HEK293 (cell line): ENCODE data around the gene ADAD1.

Source experiments
- CTCF ChIA-PET: fragments of 350-600 bp; formaldehyde crosslinking; extraction: SDS; loops from one replicate; lab custom pipeline; 2021; ENCODE audit warnings: antibody characterized with exemption; lab: Yijun Ruan, JAX
- POLR2A ChIA-PET: fragments of 300-600 bp; formaldehyde crosslinking; extraction: SDS; loops from one replicate; lab custom pipeline; 2020; ENCODE audit warnings: antibody characterized with exemption, inconsistent platforms; lab: Yijun Ruan, JAX
- H3K27ac ChIP-seq: fragments of 200-500 bp; sonication (Bioruptor generic); 2 replicates; pipeline ENCODE4 v1.5.1; 2014; ENCODE audit warnings: low read depth, low read length, control low read depth, inconsistent platforms; ENCODE audit errors: extremely low read depth
- H3K36me3 ChIP-seq, 2 experiments: fragments of 200-500 bp in 1 of 2; sonication (Bioruptor generic) in 1 of 2; 1 replicate in 1 of 2; 2 replicates in 1 of 2; pipeline ENCODE4 v1.5.1; 2014 to 2017; ENCODE audit warnings: inconsistent platforms in 2 of 2, low read length in 2 of 2; ENCODE audit not compliant: control insufficient read depth in 2 of 2, insufficient read depth in 1 of 2
- H3K4me1 ChIP-seq: fragments of 200-500 bp; sonication (Bioruptor generic); 2 replicates; pipeline ENCODE4 v1.5.1; 2014; ENCODE audit warnings: mild to moderate bottlenecking, low read length, inconsistent platforms; ENCODE audit not compliant: control insufficient read depth, insufficient read depth
- H3K4me3 ChIP-seq: 2 replicates; pipeline ENCODE4 v1.5.1; 2011; ENCODE audit warnings: low read depth, mild to moderate bottlenecking, control low read depth, low read length, moderate library complexity
- H3K9me3 ChIP-seq: fragments of 200-500 bp; sonication (Bioruptor generic); 2 replicates; pipeline ENCODE4 v1.5.1; 2014; ENCODE audit warnings: low read depth, low read length, inconsistent platforms; ENCODE audit not compliant: control insufficient read depth, insufficient read depth
- BCL11A ChIP-seq: fragments of 450-650 bp; formaldehyde crosslinking; IDR thresholded peaks from 2 replicates; pipeline ENCODE4 v1.5.1; 2016; ENCODE audit warnings: low read depth, missing biosample characterization, missing genetic modification characterization
- BCL11B ChIP-seq: fragments of 450-650 bp; formaldehyde crosslinking; IDR thresholded peaks from 2 replicates; pipeline ENCODE4 v1.5.1; 2016; ENCODE audit warnings: low read depth, missing biosample characterization, missing genetic modification characterization
- MZF1 ChIP-seq: fragments of 450-650 bp; formaldehyde crosslinking; IDR thresholded peaks from 2 replicates; pipeline ENCODE4 v1.5.1; 2017; ENCODE audit warnings: missing biosample characterization, missing genetic modification characterization, borderline replicate concordance
- SCRT2 ChIP-seq: fragments of 450-650 bp; formaldehyde crosslinking; IDR thresholded peaks from 2 replicates; pipeline ENCODE4 v1.5.1; 2016; ENCODE audit warnings: missing biosample characterization, missing genetic modification characterization
- SP2 ChIP-seq: fragments of 450-650 bp; formaldehyde crosslinking; IDR thresholded peaks from 2 replicates; pipeline ENCODE4 v1.5.1; 2016; ENCODE audit warnings: missing biosample characterization, missing genetic modification characterization
- ZBTB1 ChIP-seq: fragments of 450-650 bp; formaldehyde crosslinking; IDR thresholded peaks from 2 replicates; pipeline ENCODE4 v1.5.1; 2016; ENCODE audit warnings: missing biosample characterization, missing genetic modification characterization
- ZBTB17 ChIP-seq: fragments of 450-650 bp; formaldehyde crosslinking; IDR thresholded peaks from 2 replicates; pipeline ENCODE4 v1.5.1; 2016; ENCODE audit warnings: missing biosample characterization, missing genetic modification characterization
- ZFHX2 ChIP-seq: fragments of 450-650 bp; formaldehyde crosslinking; conservative IDR thresholded peaks from 2 replicates; pipeline ENCODE4 v1.5.1; 2016; ENCODE audit warnings: missing biosample characterization, missing genetic modification characterization
- ZNF132 ChIP-seq: fragments of 450-650 bp; formaldehyde crosslinking; IDR thresholded peaks from 2 replicates; pipeline ENCODE4 v1.5.1; 2017; ENCODE audit warnings: missing biosample characterization, missing genetic modification characterization, borderline replicate concordance
- ZNF140 ChIP-seq: fragments of 450-650 bp; formaldehyde crosslinking; IDR thresholded peaks from 2 replicates; pipeline ENCODE4 v1.5.1; 2016; ENCODE audit warnings: missing biosample characterization, missing genetic modification characterization
- ZNF146 ChIP-seq: fragments of 450-650 bp; formaldehyde crosslinking; IDR thresholded peaks from 2 replicates; pipeline ENCODE4 v1.5.1; 2016; ENCODE audit warnings: missing biosample characterization, missing genetic modification characterization
- ZNF175 ChIP-seq: fragments of 450-650 bp; formaldehyde crosslinking; IDR thresholded peaks from 2 replicates; pipeline ENCODE4 v1.5.1; 2016; ENCODE audit warnings: missing biosample characterization, missing genetic modification characterization
- ZNF2 ChIP-seq: fragments of 450-650 bp; formaldehyde crosslinking; IDR thresholded peaks from 2 replicates; pipeline ENCODE4 v1.5.1; 2016; ENCODE audit warnings: missing biosample characterization, missing genetic modification characterization
- ZNF221 ChIP-seq: fragments of 450-650 bp; formaldehyde crosslinking; IDR thresholded peaks from 2 replicates; pipeline ENCODE4 v1.5.1; 2017; ENCODE audit warnings: missing biosample characterization, missing genetic modification characterization, borderline replicate concordance
- ZNF274 ChIP-seq, 2 experiments: fragments of 200-500 bp in 1 of 2; fragments of 450-650 bp in 1 of 2; sonication (Bioruptor generic) in 1 of 2; formaldehyde crosslinking in 1 of 2; IDR thresholded peaks; 2 replicates each; pipeline versions ENCODE4 v1.5.1 to v1.6.1; 2014 to 2016; ENCODE audit warnings: borderline replicate concordance in 1 of 2, inconsistent platforms in 1 of 2, low read length in 1 of 2, missing biosample characterization in 1 of 2, missing genetic modification characterization in 1 of 2
- ZNF48 ChIP-seq: fragments of 450-650 bp; formaldehyde crosslinking; IDR thresholded peaks from 2 replicates; pipeline ENCODE4 v1.5.1; 2016; ENCODE audit warnings: missing biosample characterization, missing genetic modification characterization
- ZNF501 ChIP-seq: fragments of 450-650 bp; formaldehyde crosslinking; IDR thresholded peaks from 2 replicates; pipeline ENCODE4 v1.5.1; 2016; ENCODE audit warnings: missing biosample characterization, missing genetic modification characterization
- ZNF510 ChIP-seq: fragments of 450-650 bp; formaldehyde crosslinking; IDR thresholded peaks from 2 replicates; pipeline ENCODE4 v1.5.1; 2018; ENCODE audit warnings: mild to moderate bottlenecking, missing genetic modification characterization, missing biosample characterization; ENCODE audit not compliant: insufficient replicate concordance
- ZNF529 ChIP-seq: fragments of 450-650 bp; formaldehyde crosslinking; IDR thresholded peaks from 2 replicates; pipeline ENCODE4 v1.5.1; 2017; ENCODE audit warnings: missing genetic modification characterization, missing biosample characterization; ENCODE audit not compliant: insufficient replicate concordance
- ZNF701 ChIP-seq: fragments of 450-650 bp; formaldehyde crosslinking; IDR thresholded peaks from 2 replicates; pipeline ENCODE4 v1.5.1; 2016; ENCODE audit warnings: missing biosample characterization, missing genetic modification characterization
- ZNF704 ChIP-seq: fragments of 450-650 bp; formaldehyde crosslinking; IDR thresholded peaks from 2 replicates; pipeline ENCODE4 v1.5.1; 2016; ENCODE audit warnings: missing biosample characterization, missing genetic modification characterization
- ZNF76 ChIP-seq: fragments of 450-650 bp; formaldehyde crosslinking; IDR thresholded peaks from 2 replicates; pipeline ENCODE4; 2016; ENCODE audit warnings: low read depth, missing biosample characterization, missing genetic modification characterization, borderline replicate concordance
- ZXDB ChIP-seq: fragments of 450-650 bp; formaldehyde crosslinking; IDR thresholded peaks from 2 replicates; pipeline ENCODE4 v1.5.1; 2016; ENCODE audit warnings: missing biosample characterization, missing genetic modification characterization
- TF ChIP-seq, protein P1 (sequence below): fragments of 450-650 bp; formaldehyde crosslinking; IDR thresholded peaks from 2 replicates; pipeline ENCODE4 v1.5.1; 2017; ENCODE audit warnings: missing biosample characterization, missing genetic modification characterization
- TF ChIP-seq, protein P2 (sequence below): fragments of 450-650 bp; formaldehyde crosslinking; IDR thresholded peaks from 2 replicates; pipeline ENCODE4 v1.5.1; 2016; ENCODE audit warnings: missing biosample characterization, missing genetic modification characterization

The ADAD1 gene

DNA sequence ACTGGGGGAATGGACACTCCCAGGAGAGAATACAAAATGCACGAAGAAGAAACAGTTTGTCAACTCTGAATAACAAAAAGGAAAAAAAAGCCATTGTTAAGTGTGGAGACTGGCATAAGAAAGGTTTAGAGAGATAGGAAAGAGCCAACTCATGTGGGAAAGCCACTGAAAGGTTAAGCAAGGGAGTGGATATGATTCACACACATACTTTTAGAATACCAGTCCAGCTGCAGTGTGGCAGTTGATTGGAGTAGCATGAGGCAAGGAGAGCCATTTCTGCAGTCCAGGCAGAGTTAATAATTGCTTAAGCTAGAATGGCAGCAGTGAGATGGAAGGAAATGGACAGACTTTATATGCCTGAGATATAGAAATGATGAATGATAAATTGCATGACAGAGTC lies 36.9 kb upstream of the ADAD1 start:
- POLR2A ChIA-PET: no interaction called here
- H3K36me3 ChIP-seq: peaks cover 0 to 15% of the 10 kb centered on the region in 2 experiments; a peak in 2 of 3 replicates
- H3K27ac ChIP-seq: no peak overlapping the region
- TF ChIP-seq ZNF704 (tag by site-specific recombination) (no peak), ZNF146 (tag by site-specific recombination) (no peak), ZNF701 (tag by site-specific recombination) (no peak), ZBTB1 (no peak), ZBTB17 (no peak), ZXDB (tag by site-specific recombination) (no peak), ZNF48 (tag by site-specific recombination) (no peak), ZNF132 (no peak), ZNF529 (tag by site-specific recombination) (no peak), ZNF2 (tag by site-specific recombination) (no peak), SCRT2 (tag by site-specific recombination) (no peak), ZNF510 (tag by site-specific recombination) (no peak), BCL11A (tag by site-specific recombination) (no peak), ZFHX2 (tag by site-specific recombination) (no peak), ZNF76 (tag by site-specific recombination) (no peak)
- TF ChIP-seq, protein P1, sequence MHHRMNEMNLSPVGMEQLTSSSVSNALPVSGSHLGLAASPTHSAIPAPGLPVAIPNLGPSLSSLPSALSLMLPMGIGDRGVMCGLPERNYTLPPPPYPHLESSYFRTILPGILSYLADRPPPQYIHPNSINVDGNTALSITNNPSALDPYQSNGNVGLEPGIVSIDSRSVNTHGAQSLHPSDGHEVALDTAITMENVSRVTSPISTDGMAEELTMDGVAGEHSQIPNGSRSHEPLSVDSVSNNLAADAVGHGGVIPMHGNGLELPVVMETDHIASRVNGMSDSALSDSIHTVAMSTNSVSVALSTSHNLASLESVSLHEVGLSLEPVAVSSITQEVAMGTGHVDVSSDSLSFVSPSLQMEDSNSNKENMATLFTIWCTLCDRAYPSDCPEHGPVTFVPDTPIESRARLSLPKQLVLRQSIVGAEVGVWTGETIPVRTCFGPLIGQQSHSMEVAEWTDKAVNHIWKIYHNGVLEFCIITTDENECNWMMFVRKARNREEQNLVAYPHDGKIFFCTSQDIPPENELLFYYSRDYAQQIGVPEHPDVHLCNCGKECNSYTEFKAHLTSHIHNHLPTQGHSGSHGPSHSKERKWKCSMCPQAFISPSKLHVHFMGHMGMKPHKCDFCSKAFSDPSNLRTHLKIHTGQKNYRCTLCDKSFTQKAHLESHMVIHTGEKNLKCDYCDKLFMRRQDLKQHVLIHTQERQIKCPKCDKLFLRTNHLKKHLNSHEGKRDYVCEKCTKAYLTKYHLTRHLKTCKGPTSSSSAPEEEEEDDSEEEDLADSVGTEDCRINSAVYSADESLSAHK (tag by site-specific recombination): no peak
- TF ChIP-seq, protein P2, sequence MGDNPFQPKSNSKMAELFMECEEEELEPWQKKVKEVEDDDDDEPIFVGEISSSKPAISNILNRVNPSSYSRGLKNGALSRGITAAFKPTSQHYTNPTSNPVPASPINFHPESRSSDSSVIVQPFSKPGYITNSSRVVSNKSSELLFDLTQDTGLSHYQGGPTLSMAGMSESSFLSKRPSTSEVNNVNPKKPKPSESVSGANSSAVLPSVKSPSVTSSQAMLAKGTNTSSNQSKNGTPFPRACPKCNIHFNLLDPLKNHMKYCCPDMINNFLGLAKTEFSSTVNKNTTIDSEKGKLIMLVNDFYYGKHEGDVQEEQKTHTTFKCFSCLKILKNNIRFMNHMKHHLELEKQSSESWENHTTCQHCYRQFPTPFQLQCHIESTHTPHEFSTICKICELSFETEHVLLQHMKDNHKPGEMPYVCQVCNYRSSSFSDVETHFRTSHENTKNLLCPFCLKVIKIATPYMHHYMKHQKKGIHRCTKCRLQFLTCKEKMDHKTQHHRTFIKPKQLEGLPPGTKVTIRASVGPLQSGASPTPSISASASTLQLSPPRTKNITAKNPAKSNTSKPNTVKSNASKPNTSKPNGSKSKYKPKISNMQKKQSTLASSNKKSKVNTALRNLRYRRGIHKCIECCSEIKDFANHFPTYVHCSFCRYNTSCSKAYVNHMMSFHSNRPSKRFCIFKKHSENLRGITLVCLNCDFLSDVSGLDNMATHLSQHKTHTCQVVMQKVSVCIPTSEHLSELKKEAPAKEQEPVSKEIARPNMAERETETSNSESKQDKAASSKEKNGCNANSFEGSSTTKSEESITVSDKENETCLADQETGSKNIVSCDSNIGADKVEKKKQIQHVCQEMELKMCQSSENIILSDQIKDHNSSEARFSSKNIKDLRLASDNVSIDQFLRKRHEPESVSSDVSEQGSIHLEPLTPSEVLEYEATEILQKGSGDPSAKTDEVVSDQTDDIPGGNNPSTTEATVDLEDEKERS (tag by site-specific recombination): no peak
- no peak overlapping the region for H3K4me3 ChIP-seq
- H3K4me1 ChIP-seq: no peaks in the 10 kb centered on the region
- CTCF ChIA-PET: interaction anchor here (0.6 kb wide), 1 partner anchor 59 kb away, joined by 3 read pairs; no protein-coding TSS in a partner anchor
- no peaks in the 10 kb centered on the region for H3K9me3 ChIP-seq

DNA sequence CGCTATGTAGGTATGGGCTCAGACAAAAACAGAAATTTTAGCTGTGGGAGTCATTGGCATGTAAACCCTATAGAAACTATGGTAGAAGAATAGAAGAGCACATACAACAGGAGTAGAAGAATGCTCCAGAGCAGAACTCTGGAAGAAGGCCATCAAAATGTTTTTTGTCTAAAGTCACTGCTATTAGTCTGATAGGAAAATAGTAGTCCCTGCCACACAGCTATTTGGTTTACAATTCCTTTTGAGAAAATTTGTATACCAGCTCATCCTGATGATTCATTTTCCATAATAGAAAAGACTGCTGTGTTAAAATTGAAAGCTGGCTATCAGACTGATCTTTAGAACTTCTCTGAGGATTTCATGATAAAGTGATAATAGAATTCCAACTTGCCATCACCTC lies 32.8 kb upstream of the ADAD1 start:
- Histone ChIP-seq H3K9me3 (no peaks in the 10 kb centered on the region), H3K36me3 (peaks cover 0 to 45% of the 10 kb centered on the region in 2 experiments; a peak in 1 of 3 replicates), H3K4me1 (no peaks in the 10 kb centered on the region), H3K27ac (no peak overlapping the region), H3K4me3 (no peak overlapping the region)
- CTCF ChIA-PET: interaction anchor here (1.3 kb wide), 1 partner anchor 232 kb away, joined by 3 read pairs; no protein-coding TSS in a partner anchor
- POLR2A ChIA-PET: interaction anchor here (0.5 kb wide), 1 partner anchor 164 kb away, joined by 3 read pairs; no protein-coding TSS in a partner anchor
- TF ChIP-seq ZNF274 (IDR thresholded peaks at IDR 0.05; ENCODE audit: low read length): no peak
- no peak for TF ChIP-seq ZNF274 (tag by site-specific recombination; IDR thresholded peaks at IDR 0.05; ENCODE audit: borderline replicate concordance)
- no peak for TF ChIP-seq SP2
- TF ChIP-seq, protein P2 (tag by site-specific recombination): no peak
- no peak for TF ChIP-seq ZNF501 (tag by site-specific recombination)
- TF ChIP-seq ZNF221 (tag by site-specific recombination): no peak
- no peak for TF ChIP-seq MZF1 (tag by site-specific recombination)
- no peak for TF ChIP-seq ZNF175 (tag by site-specific recombination)
- no peak for TF ChIP-seq BCL11B (tag by site-specific recombination)
- TF ChIP-seq ZNF140 (tag by site-specific recombination): no peak
